K562 (cell line): ENCODE measurements around the gene TMA16. TPM values are rescaled to one million over a fixed set of nuclear protein-coding genes. Genes with fewer than 3 reads are reported as not detected.

Experiments used
- CCAR2 ChIP-seq: fragments of 200-400 bp; formaldehyde crosslinking; IDR thresholded peaks from 2 replicates; pipeline ENCODE4 v1.6.1; 2017; ENCODE audit warnings: mild to moderate bottlenecking, low read depth, low read length
- GATAD2B ChIP-seq: fragments of 450-650 bp; IDR thresholded peaks from 2 replicates; pipeline ENCODE4 v1.6.1; 2017; ENCODE audit warnings: mild to moderate bottlenecking, borderline replicate concordance
- KAT2B ChIP-seq: IDR thresholded peaks from one replicate; pipeline ENCODE4 v1.6.1; 2012; ENCODE audit warnings: low read depth, mild to moderate bottlenecking, control low read depth, inconsistent platforms, low read length, moderate library complexity
- KHSRP ChIP-seq: fragments of 450-650 bp; IDR thresholded peaks from 2 replicates; pipeline ENCODE4 v1.6.1; 2017
- MAFG ChIP-seq: fragments of 450-650 bp; conservative IDR thresholded peaks from 2 replicates; pipeline ENCODE4 v1.6.1; 2016; ENCODE audit warnings: missing genetic modification characterization, missing compliant biosample characterization
- MAZ ChIP-seq, 2 experiments: fragments of 450-650 bp in 1 of 2; sonication (generic) in 1 of 2; formaldehyde crosslinking; IDR thresholded peaks in 1 of 2; conservative IDR thresholded peaks in 1 of 2; 2 replicates each; pipeline versions ENCODE4 v1.4.0 to v1.5.0; 2020; ENCODE audit warnings: mild to moderate bottlenecking in 1 of 2, missing genetic modification reagents in 1 of 2
- NFIC ChIP-seq: fragments of 450-650 bp; IDR thresholded peaks from 2 replicates; pipeline ENCODE4 v1.6.1; 2017; ENCODE audit warnings: mild to moderate bottlenecking, inconsistent platforms
- NUFIP1 ChIP-seq: fragments of 450-650 bp; IDR thresholded peaks from 2 replicates; pipeline ENCODE4 v1.6.1; 2018; ENCODE audit not compliant: partially characterized antibody
- SRSF9 ChIP-seq: fragments of 200-400 bp; formaldehyde crosslinking; IDR thresholded peaks from 2 replicates; pipeline ENCODE4 v1.6.1; 2017; ENCODE audit warnings: low read depth, low read length, borderline replicate concordance
- STAT5B ChIP-seq: fragments of 250-450 bp; sonication (Bioruptor Pico); IDR thresholded peaks from 2 replicates; pipeline ENCODE4 v1.8.0; 2021; ENCODE audit warnings: mild to moderate bottlenecking, inconsistent platforms
- TARDBP ChIP-seq: fragments of 450-650 bp; IDR thresholded peaks from 2 replicates; pipeline ENCODE4 v1.6.1; 2016
- polyA plus RNA-seq, 8 experiments: library from polyadenylated mRNA; depleted of rRNA in 4 of 8; stranded (reverse) in 5 of 8; unstranded in 3 of 8; fragments of >200 nt; fragmentation: Nextera tagmentation in 2 of 8; fragmentation: Illumina TruSeq in 1 of 8; extraction: Ambion mirVana in 2 of 8; extraction: Trizol in 1 of 8; gene quantifications; 2 replicates each; pipeline versions ENCODE4 v1.2.1 to v1.2.3, GENCODE V29; 2011 to 2014; ENCODE audit warnings: inconsistent platforms in 1 of 8, missing spikeins in 1 of 8
- total RNA-seq, 7 experiments: library from RNA; depleted of rRNA in 6 of 7; stranded (reverse); fragments of >200 nt in 6 of 7; fragmentation: Illumina TruSeq in 2 of 7; extraction: Trizol in 2 of 7; gene quantifications; 2 replicates each; pipeline versions ENCODE4 v1.2.1 to v1.2.3, GENCODE V29; 2011 to 2021; ENCODE audit warnings: low replicate concordance in 1 of 7
- TF ChIP-seq, protein P1 (sequence below), 3 experiments: fragments of 200-800 bp in 1 of 3; fragments of 250-450 bp in 1 of 3; fragments of 450-650 bp in 1 of 3; sonication (Bioruptor Pico) in 1 of 3; sonication (Bioruptor generic) in 1 of 3; formaldehyde crosslinking in 1 of 3; IDR thresholded peaks; 2 replicates each; pipeline versions ENCODE4 v1.6.1 to v1.8.0; 2016 to 2022; ENCODE audit warnings: mild to moderate bottlenecking in 2 of 3, missing genetic modification characterization in 2 of 3, missing compliant biosample characterization in 1 of 3, moderate library complexity in 1 of 3
- TF ChIP-seq, protein P2 (sequence below): fragments of 450-650 bp; formaldehyde crosslinking; IDR thresholded peaks from 2 replicates; pipeline ENCODE4 v1.4.0; 2020; ENCODE audit warnings: mild to moderate bottlenecking
- TF ChIP-seq, protein P3 (sequence below): fragments of 200-800 bp; sonication (Bioruptor generic); IDR thresholded peaks from 2 replicates; pipeline ENCODE4 v1.6.1; 2016; ENCODE audit warnings: missing genetic modification characterization, missing compliant biosample characterization
- TF ChIP-seq, protein P4 (sequence below): IDR thresholded peaks from 2 replicates; pipeline ENCODE4 v1.6.1; 2011; ENCODE audit not compliant: insufficient read length; ENCODE audit errors: extremely low read depth

The TMA16 gene
- total and polyA plus RNA-seq, 9 of the 15 experiments (the other 6 are each of a cell fraction or from before 2014, with no cell fraction given), result 27.7 to 74.8 (median 66.6) TPM

- TF ChIP-seq, protein P1, sequence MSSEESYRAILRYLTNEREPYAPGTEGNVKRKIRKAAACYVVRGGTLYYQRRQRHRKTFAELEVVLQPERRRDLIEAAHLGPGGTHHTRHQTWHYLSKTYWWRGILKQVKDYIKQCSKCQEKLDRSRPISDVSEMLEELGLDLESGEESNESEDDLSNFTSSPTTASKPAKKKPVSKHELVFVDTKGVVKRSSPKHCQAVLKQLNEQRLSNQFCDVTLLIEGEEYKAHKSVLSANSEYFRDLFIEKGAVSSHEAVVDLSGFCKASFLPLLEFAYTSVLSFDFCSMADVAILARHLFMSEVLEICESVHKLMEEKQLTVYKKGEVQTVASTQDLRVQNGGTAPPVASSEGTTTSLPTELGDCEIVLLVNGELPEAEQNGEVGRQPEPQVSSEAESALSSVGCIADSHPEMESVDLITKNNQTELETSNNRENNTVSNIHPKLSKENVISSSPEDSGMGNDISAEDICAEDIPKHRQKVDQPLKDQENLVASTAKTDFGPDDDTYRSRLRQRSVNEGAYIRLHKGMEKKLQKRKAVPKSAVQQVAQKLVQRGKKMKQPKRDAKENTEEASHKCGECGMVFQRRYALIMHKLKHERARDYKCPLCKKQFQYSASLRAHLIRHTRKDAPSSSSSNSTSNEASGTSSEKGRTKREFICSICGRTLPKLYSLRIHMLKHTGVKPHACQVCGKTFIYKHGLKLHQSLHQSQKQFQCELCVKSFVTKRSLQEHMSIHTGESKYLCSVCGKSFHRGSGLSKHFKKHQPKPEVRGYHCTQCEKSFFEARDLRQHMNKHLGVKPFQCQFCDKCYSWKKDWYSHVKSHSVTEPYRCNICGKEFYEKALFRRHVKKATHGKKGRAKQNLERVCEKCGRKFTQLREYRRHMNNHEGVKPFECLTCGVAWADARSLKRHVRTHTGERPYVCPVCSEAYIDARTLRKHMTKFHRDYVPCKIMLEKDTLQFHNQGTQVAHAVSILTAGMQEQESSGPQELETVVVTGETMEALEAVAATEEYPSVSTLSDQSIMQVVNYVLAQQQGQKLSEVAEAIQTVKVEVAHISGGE (CRISPR knock-in tag; IDR thresholded peaks at IDR 0.05), result peak; percentile 94 to 99 (median 98)
- TF ChIP-seq, protein P2, sequence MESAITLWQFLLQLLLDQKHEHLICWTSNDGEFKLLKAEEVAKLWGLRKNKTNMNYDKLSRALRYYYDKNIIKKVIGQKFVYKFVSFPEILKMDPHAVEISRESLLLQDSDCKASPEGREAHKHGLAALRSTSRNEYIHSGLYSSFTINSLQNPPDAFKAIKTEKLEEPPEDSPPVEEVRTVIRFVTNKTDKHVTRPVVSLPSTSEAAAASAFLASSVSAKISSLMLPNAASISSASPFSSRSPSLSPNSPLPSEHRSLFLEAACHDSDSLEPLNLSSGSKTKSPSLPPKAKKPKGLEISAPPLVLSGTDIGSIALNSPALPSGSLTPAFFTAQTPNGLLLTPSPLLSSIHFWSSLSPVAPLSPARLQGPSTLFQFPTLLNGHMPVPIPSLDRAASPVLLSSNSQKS (CRISPR knock-in tag), result no peak
- TF ChIP-seq GATAD2B (no peak), MAZ (CRISPR knock-in tag; conservative IDR thresholded peaks at IDR 0.05 in 1 of 2, IDR thresholded peaks at IDR 0.05 in 1 of 2) (peak; percentile 51 to 87; a peak in 3 of 4 replicates), NFIC (no peak; the same call in none of the 2 replicates), NUFIP1 (no peak), STAT5B (no peak), MAFG (tag) (no peak), KHSRP (no peak), KAT2B (no peak), SRSF9 (no peak), CCAR2 (no peak), TARDBP (0 out of 2 replicates have a peak, but pooled peaks have one; percentile 20)
- TF ChIP-seq, protein P3, sequence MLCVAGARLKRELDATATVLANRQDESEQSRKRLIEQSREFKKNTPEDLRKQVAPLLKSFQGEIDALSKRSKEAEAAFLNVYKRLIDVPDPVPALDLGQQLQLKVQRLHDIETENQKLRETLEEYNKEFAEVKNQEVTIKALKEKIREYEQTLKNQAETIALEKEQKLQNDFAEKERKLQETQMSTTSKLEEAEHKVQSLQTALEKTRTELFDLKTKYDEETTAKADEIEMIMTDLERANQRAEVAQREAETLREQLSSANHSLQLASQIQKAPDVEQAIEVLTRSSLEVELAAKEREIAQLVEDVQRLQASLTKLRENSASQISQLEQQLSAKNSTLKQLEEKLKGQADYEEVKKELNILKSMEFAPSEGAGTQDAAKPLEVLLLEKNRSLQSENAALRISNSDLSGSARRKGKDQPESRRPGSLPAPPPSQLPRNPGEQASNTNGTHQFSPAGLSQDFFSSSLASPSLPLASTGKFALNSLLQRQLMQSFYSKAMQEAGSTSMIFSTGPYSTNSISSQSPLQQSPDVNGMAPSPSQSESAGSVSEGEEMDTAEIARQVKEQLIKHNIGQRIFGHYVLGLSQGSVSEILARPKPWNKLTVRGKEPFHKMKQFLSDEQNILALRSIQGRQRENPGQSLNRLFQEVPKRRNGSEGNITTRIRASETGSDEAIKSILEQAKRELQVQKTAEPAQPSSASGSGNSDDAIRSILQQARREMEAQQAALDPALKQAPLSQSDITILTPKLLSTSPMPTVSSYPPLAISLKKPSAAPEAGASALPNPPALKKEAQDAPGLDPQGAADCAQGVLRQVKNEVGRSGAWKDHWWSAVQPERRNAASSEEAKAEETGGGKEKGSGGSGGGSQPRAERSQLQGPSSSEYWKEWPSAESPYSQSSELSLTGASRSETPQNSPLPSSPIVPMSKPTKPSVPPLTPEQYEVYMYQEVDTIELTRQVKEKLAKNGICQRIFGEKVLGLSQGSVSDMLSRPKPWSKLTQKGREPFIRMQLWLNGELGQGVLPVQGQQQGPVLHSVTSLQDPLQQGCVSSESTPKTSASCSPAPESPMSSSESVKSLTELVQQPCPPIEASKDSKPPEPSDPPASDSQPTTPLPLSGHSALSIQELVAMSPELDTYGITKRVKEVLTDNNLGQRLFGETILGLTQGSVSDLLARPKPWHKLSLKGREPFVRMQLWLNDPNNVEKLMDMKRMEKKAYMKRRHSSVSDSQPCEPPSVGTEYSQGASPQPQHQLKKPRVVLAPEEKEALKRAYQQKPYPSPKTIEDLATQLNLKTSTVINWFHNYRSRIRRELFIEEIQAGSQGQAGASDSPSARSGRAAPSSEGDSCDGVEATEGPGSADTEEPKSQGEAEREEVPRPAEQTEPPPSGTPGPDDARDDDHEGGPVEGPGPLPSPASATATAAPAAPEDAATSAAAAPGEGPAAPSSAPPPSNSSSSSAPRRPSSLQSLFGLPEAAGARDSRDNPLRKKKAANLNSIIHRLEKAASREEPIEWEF (CRISPR knock-in tag), result no peak
- TF ChIP-seq, protein P4, sequence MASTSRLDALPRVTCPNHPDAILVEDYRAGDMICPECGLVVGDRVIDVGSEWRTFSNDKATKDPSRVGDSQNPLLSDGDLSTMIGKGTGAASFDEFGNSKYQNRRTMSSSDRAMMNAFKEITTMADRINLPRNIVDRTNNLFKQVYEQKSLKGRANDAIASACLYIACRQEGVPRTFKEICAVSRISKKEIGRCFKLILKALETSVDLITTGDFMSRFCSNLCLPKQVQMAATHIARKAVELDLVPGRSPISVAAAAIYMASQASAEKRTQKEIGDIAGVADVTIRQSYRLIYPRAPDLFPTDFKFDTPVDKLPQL, result peak; percentile 56
These were observed at the start of gene TMA16 (continued) for GRCh38 chr4:163494360-163495241.
